OCI-LY1 (cell line): ENCODE measurements around the gene C20orf144.

ENCODE experiments used
- EZH2 ChIP-seq: fragments of 200-600 bp; sonication (generic), shearing (Covaris generic); IDR thresholded peaks from 2 replicates; pipeline ENCODE4 v1.8.0; 2017; ENCODE audit warnings: borderline replicate concordance, mixed run types, mild to moderate bottlenecking, antibody characterized with exemption, low read length, moderate library complexity, mixed read lengths
- TF ChIP-seq, protein P1 (sequence below): fragments of 200-600 bp; sonication (generic), shearing (Covaris generic); IDR thresholded peaks from 2 replicates; pipeline ENCODE4 v1.5.1; 2017; ENCODE audit warnings: mild to moderate bottlenecking, antibody characterized with exemption, low read length, moderate library complexity, mixed read lengths

DNA sequence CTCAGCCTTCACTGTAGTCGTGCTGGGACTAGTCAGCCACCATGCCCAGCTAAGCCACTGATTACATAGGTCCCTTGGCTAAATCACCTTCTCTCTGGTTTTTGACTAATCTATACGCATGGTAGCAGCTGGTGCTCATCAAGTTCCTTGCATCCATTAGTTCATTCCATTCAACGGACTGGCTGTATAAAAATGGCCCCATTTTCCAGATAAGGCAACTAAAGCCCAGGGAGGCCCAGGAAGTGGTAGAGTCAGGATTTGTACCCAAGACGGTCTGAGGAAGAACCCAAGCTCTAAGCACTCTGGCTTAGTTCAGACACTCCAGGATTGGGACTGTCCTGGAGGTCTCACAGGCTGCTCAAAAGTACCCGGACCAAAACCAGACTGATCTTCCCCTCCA lies 19.2 kb downstream of the C20orf144 start:
- TF ChIP-seq, protein P1, sequence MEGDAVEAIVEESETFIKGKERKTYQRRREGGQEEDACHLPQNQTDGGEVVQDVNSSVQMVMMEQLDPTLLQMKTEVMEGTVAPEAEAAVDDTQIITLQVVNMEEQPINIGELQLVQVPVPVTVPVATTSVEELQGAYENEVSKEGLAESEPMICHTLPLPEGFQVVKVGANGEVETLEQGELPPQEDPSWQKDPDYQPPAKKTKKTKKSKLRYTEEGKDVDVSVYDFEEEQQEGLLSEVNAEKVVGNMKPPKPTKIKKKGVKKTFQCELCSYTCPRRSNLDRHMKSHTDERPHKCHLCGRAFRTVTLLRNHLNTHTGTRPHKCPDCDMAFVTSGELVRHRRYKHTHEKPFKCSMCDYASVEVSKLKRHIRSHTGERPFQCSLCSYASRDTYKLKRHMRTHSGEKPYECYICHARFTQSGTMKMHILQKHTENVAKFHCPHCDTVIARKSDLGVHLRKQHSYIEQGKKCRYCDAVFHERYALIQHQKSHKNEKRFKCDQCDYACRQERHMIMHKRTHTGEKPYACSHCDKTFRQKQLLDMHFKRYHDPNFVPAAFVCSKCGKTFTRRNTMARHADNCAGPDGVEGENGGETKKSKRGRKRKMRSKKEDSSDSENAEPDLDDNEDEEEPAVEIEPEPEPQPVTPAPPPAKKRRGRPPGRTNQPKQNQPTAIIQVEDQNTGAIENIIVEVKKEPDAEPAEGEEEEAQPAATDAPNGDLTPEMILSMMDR = no peak
- no peak for TF ChIP-seq EZH2
